Liver (tissue), 9 donors: ENCODE data around the gene GMDS. TPM values are rescaled to one million over a fixed set of nuclear protein-coding genes. Genes with fewer than 3 reads are reported as not detected.

ENCODE experiments used
- DNase-seq: peaks from one replicate; pipeline ENCODE4 v3.0.0-alpha.2; 2017; ENCODE audit warnings: low spot score
- H3K27ac ChIP-seq, 2 donors: one replicate each; pipeline ENCODE4 v1.7.0; 2013; ENCODE audit warnings: inconsistent platforms in 2 of 2, low read length in 2 of 2, control low read depth in 1 of 2, low read depth in 1 of 2, mild to moderate bottlenecking in 1 of 2
- H3K27me3 ChIP-seq, 4 donors: one replicate each; pipeline versions ENCODE4 v1.6.1 to v1.7.0; 2013; ENCODE audit warnings: low read length in 3 of 4, inconsistent platforms in 1 of 4, mild to moderate bottlenecking in 1 of 4, moderate library complexity in 1 of 4; ENCODE audit not compliant: control insufficient read depth in 4 of 4, insufficient read depth in 4 of 4
- H3K36me3 ChIP-seq, 4 donors: one replicate each; pipeline versions ENCODE4 v1.6.1 to v1.7.0; 2013; ENCODE audit warnings: low read length in 3 of 4, mild to moderate bottlenecking in 3 of 4, low read depth in 1 of 4, moderate library complexity in 1 of 4; ENCODE audit not compliant: control insufficient read depth in 4 of 4, insufficient read depth in 3 of 4
- H3K4me1 ChIP-seq, 4 donors: one replicate each; pipeline versions ENCODE4 v1.6.1 to v1.7.0; 2013; ENCODE audit warnings: low read length in 3 of 4, mild to moderate bottlenecking in 3 of 4, moderate library complexity in 1 of 4; ENCODE audit not compliant: control insufficient read depth in 4 of 4, insufficient read depth in 4 of 4
- H3K4me3 ChIP-seq, 3 donors: one replicate each; pipeline versions ENCODE4 v1.6.1 to v1.7.0; 2013; ENCODE audit warnings: low read length in 3 of 3, control low read depth in 1 of 3, low read depth in 1 of 3, mild to moderate bottlenecking in 1 of 3
- H3K9ac ChIP-seq, 2 donors: one replicate each; pipeline ENCODE4 v1.7.0; 2013; ENCODE audit warnings: low read length in 2 of 2, mild to moderate bottlenecking in 2 of 2, moderate library complexity in 2 of 2, control low read depth in 1 of 2, low read depth in 1 of 2
- H3K9me3 ChIP-seq, 4 donors: one replicate each; pipeline versions ENCODE4 v1.6.1 to v1.7.0; 2013; ENCODE audit warnings: low read length in 3 of 4; ENCODE audit not compliant: control insufficient read depth in 4 of 4
- CTCF ChIP-seq: fragments of 150-350 bp; IDR thresholded peaks from 2 replicates; pipeline ENCODE4 v1.5.1; 2017; ENCODE audit warnings: improper control_type of control experiment, low read depth, low read length; ENCODE audit not compliant: missing input control
- EGR1 ChIP-seq, 2 donors: IDR thresholded peaks; 2 replicates each; pipeline ENCODE4 v1.6.1; 2016 to 2018; ENCODE audit warnings: antibody characterized with exemption in 2 of 2, low read depth in 2 of 2
- FOXA1 ChIP-seq: IDR thresholded peaks from 2 replicates; pipeline ENCODE4 v1.6.1; 2016; ENCODE audit warnings: antibody characterized with exemption
- FOXA2 ChIP-seq: IDR thresholded peaks from 2 replicates; pipeline ENCODE4 v1.6.1; 2016; ENCODE audit warnings: antibody characterized with exemption
- GABPA ChIP-seq, 2 donors: IDR thresholded peaks in 1 of 2; conservative IDR thresholded peaks in 1 of 2; 2 replicates each; pipeline ENCODE4 v1.6.1; 2016; ENCODE audit warnings: antibody characterized with exemption in 2 of 2, mild to moderate bottlenecking in 1 of 2, moderate library complexity in 1 of 2
- HNF4A ChIP-seq, 2 donors: conservative IDR thresholded peaks; 2 replicates each; pipeline ENCODE4 v1.6.1; 2016; ENCODE audit warnings: antibody characterized with exemption in 2 of 2, mild to moderate bottlenecking in 2 of 2
- HNF4G ChIP-seq: IDR thresholded peaks from 2 replicates; pipeline ENCODE4 v1.6.1; 2016; ENCODE audit warnings: antibody characterized with exemption
- JUND ChIP-seq, 2 donors: IDR thresholded peaks; 2 replicates each; pipeline ENCODE4 v1.6.1; 2016; ENCODE audit warnings: antibody characterized with exemption in 2 of 2
- NR2F2 ChIP-seq: IDR thresholded peaks from 2 replicates; pipeline ENCODE4 v1.6.1; 2016; ENCODE audit warnings: antibody characterized with exemption
- RAD21 ChIP-seq, 2 donors: IDR thresholded peaks; 2 replicates each; pipeline ENCODE4 v1.6.1; 2016; ENCODE audit warnings: antibody characterized with exemption in 2 of 2, mild to moderate bottlenecking in 2 of 2
- REST ChIP-seq: IDR thresholded peaks from 2 replicates; pipeline ENCODE4 v1.6.1; 2016; ENCODE audit warnings: antibody characterized with exemption, mild to moderate bottlenecking
- RXRA ChIP-seq, 2 donors: IDR thresholded peaks; 2 replicates each; pipeline ENCODE4 v1.6.1; 2017 to 2018; ENCODE audit warnings: antibody characterized with exemption in 2 of 2, mild to moderate bottlenecking in 1 of 2
- SP1 ChIP-seq: IDR thresholded peaks from 2 replicates; pipeline ENCODE4 v1.6.1; 2018; ENCODE audit warnings: antibody characterized with exemption, mild to moderate bottlenecking
- TAF1 ChIP-seq: conservative IDR thresholded peaks from 2 replicates; pipeline ENCODE4 v1.6.1; 2016; ENCODE audit warnings: antibody characterized with exemption, mild to moderate bottlenecking
- YY1 ChIP-seq: IDR thresholded peaks from 2 replicates; pipeline ENCODE4 v1.6.1; 2016; ENCODE audit warnings: antibody characterized with exemption, mild to moderate bottlenecking
- ZBTB33 ChIP-seq: IDR thresholded peaks from 2 replicates; pipeline ENCODE4 v1.6.1; 2016; ENCODE audit warnings: antibody characterized with exemption
- WGBS: extraction: QIAGEN DNeasy Blood & Tissue Kit; methylation state at CpG from one replicate; pipeline ENCODE4 v1.1.7; 2013; 5-methylcytosine and 5-hydroxymethylcytosine counted together
- polyA plus RNA-seq, 2 donors: library from polyadenylated mRNA; stranded (reverse) in 1 of 2; unstranded in 1 of 2; fragments of 200-250 nt in 1 of 2; fragments of >200 nt in 1 of 2; fragmentation: Nextera tagmentation in 1 of 2; extraction: Ambion mirVana in 1 of 2; gene quantifications; one replicate each; pipeline versions ENCODE4 v1.2.1 to v1.2.3, GENCODE V29; 2013 to 2015
- total RNA-seq, 2 donors: library from RNA; depleted of rRNA; stranded (reverse); fragments of >200 nt; gene quantifications; one replicate each; pipeline ENCODE4 v1.2.3, GENCODE V29; 2014
- TF ChIP-seq, protein P1 (sequence below): IDR thresholded peaks from 2 replicates; pipeline ENCODE4 v1.6.1; 2016; ENCODE audit warnings: antibody characterized with exemption
- donor health status: healthy.
- donor health status: healthy.
- donor health status: healthy.
- donor health status: healthy.
- donor health status: healthy.

GMDS gene
- total and polyA plus RNA-seq, 4 donors, result 3.5 to 15.6 (median 13.0) TPM

DNA sequence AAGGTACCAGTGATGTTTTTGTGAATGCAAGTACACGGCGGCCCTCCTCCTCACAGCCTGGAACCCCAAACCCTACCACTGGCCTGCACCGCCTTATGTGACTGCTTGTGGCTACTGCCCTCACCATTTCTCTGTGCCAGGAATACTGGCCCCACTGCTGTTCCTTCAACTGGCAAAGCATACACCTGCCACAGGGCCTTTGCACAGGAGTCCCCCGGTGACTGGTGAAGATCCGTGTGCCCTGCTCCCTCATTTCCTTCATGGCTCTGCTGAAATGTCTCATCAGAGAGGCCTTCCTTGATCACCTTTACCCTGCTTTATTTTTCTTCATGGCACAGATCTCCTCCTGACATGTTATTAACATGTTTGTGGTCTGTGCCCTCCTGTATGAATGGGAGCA, 581.9 kb downstream of the GMDS start:
- Histone ChIP-seq H3K9me3 (no peaks in the 10 kb centered on the region), H3K9ac (no peak overlapping the region)
- whole genome bisulfite sequencing, result 98% methylated on average over 5 of the region's 5 CpGs

More for the DNA sequence above, 581.9 kb downstream of the GMDS start:
- DNase-seq, result no peak
- no peaks in the 10 kb centered on the region for H3K4me1 ChIP-seq
- H3K27ac ChIP-seq, result no peak overlapping the region
- H3K4me3 ChIP-seq, result no peak overlapping the region
- H3K36me3 ChIP-seq, result peaks cover 0 to 1% (median 0%) of the 10 kb centered on the region in 4 donors
- TF ChIP-seq TAF1, result no peak
- TF ChIP-seq, protein P1, sequence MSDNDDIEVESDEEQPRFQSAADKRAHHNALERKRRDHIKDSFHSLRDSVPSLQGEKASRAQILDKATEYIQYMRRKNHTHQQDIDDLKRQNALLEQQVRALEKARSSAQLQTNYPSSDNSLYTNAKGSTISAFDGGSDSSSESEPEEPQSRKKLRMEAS, result no peak
- no peak for TF ChIP-seq RXRA (IDR thresholded peaks at IDR 0.05)
- TF ChIP-seq HNF4G, result no peak
- no peak for TF ChIP-seq JUND (IDR thresholded peaks at IDR 0.05)
- no peak for TF ChIP-seq REST
- TF ChIP-seq GABPA (IDR thresholded peaks at IDR 0.05 in 1 of 2, conservative IDR thresholded peaks at IDR 0.05 in 1 of 2), result no peak
- no peak for TF ChIP-seq ZBTB33
- TF ChIP-seq SP1, result no peak
- no peak for TF ChIP-seq RAD21 (IDR thresholded peaks at IDR 0.05)
- no peak for TF ChIP-seq FOXA1
- TF ChIP-seq FOXA2, result no peak
- no peak for TF ChIP-seq EGR1 (IDR thresholded peaks at IDR 0.05; ENCODE audit: low read depth in 2 of 2)
- no peak for TF ChIP-seq YY1
- TF ChIP-seq HNF4A (conservative IDR thresholded peaks at IDR 0.05), result no peak
- no peak for TF ChIP-seq NR2F2
- no peak for TF ChIP-seq CTCF
- no peaks in the 10 kb centered on the region for H3K27me3 ChIP-seq
